ENCODE results near the gene WBP2. TPM values are rescaled to one million over a fixed set of nuclear protein-coding genes. Genes with fewer than 3 reads are reported as not detected.
A peak's percentile ranks its signal among the peaks of the same experiment; 100 is the strongest.

Gene WBP2
- total RNA-seq, 1 donor from 2014 or later, result 43.0 TPM

DNA sequence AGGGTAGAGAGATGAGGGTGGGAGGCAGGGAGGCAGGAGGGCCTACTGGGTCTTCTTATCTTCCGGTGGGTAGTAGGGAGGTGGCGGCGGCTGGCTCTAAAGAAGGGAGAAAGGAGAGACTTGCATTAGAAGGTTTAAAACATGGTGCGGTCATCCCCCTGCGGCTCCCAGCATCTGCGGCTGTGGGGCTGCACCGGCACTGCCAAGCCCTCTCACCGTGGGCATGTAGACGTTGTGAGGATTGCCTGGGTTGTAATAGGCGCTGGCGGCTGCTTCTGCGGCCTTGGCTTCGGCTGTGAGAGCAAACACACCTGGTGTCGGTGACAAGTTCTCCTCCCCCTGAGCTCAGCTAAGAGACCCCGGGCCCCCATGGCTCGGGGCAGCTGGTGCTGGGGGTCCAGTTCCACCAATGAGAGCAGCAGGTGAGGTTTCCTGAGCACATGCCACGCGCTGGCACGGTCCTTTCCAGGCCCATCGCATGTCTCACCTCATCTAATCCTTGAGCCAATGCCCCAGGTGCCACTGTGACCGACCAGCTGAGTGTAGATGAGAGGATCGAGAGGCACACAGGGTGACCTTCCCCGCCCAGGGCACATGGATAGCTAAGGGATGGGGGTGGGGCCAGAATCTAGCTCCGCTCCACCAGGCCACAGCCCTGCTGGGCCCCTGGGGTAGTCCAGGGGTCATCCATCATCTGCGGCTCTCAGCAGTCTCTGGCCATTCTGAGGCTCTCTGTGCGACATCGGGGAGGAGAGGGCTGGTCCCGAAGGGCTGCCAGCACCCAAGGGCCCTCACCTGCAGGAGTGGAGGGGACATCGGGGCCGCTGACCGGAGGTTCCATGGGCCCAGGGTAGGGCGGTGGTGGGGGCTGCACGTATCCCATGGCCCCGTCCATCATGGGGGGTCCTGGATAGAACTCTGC, 8.2 kb downstream of the WBP2 start:
- DNase-seq (ENCODE audit: extremely low spot score, unreplicated experiment), result no peak
- H3K27me3 Mint-ChIP-seq, result no peaks in the 10 kb centered on the region
- TF ChIP-seq, protein P1, sequence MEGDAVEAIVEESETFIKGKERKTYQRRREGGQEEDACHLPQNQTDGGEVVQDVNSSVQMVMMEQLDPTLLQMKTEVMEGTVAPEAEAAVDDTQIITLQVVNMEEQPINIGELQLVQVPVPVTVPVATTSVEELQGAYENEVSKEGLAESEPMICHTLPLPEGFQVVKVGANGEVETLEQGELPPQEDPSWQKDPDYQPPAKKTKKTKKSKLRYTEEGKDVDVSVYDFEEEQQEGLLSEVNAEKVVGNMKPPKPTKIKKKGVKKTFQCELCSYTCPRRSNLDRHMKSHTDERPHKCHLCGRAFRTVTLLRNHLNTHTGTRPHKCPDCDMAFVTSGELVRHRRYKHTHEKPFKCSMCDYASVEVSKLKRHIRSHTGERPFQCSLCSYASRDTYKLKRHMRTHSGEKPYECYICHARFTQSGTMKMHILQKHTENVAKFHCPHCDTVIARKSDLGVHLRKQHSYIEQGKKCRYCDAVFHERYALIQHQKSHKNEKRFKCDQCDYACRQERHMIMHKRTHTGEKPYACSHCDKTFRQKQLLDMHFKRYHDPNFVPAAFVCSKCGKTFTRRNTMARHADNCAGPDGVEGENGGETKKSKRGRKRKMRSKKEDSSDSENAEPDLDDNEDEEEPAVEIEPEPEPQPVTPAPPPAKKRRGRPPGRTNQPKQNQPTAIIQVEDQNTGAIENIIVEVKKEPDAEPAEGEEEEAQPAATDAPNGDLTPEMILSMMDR (conservative IDR thresholded peaks at IDR 0.05), result no peak
- no peak overlapping the region for H3K27ac Mint-ChIP-seq
- H3K9me3 Mint-ChIP-seq, result no peaks in the 10 kb centered on the region
- H3K36me3 Mint-ChIP-seq, result peaks cover 3% of the 10 kb centered on the region
- peaks cover 12% of the 10 kb centered on the region for H3K4me1 Mint-ChIP-seq (ENCODE audit: unreplicated experiment)
- no peak overlapping the region for H3K4me3 Mint-ChIP-seq

- Mint-ChIP-seq H3K4me3 (peak overlapping the region; percentile 59), H3K4me1 (ENCODE audit: unreplicated experiment) (peaks cover 12% of the 10 kb centered on the region)
These were observed 9.0 kb downstream of the WBP2 start for GRCh38 chr17:75845933-75846691.

GRCh38 chr17:75845058-75845711, 9.9 kb downstream of the WBP2 start:
- DNase-seq (ENCODE audit: extremely low spot score, unreplicated experiment), result no peak
- H3K27ac Mint-ChIP-seq, result peak overlapping the region; percentile 93
- H3K36me3 Mint-ChIP-seq, result peaks cover 3% of the 10 kb centered on the region
- H3K4me3 Mint-ChIP-seq, result peak overlapping the region; percentile 25
- H3K4me1 Mint-ChIP-seq (ENCODE audit: unreplicated experiment), result peaks cover 12% of the 10 kb centered on the region
- no peaks in the 10 kb centered on the region for H3K9me3 Mint-ChIP-seq
- no peaks in the 10 kb centered on the region for H3K27me3 Mint-ChIP-seq
- TF ChIP-seq, protein P1 (conservative IDR thresholded peaks at IDR 0.05), result peak; percentile 78

More at GRCh38 chr17:75845933-75846691, 9.0 kb downstream of the WBP2 start:
- Mint-ChIP-seq H3K9me3 (no peaks in the 10 kb centered on the region), H3K27me3 (no peaks in the 10 kb centered on the region), H3K27ac (peak overlapping the region; percentile 93), H3K36me3 (peaks cover 3% of the 10 kb centered on the region)
- TF ChIP-seq, protein P1 (conservative IDR thresholded peaks at IDR 0.05), result no peak
- no peak for DNase-seq (ENCODE audit: extremely low spot score, unreplicated experiment)

DNA sequence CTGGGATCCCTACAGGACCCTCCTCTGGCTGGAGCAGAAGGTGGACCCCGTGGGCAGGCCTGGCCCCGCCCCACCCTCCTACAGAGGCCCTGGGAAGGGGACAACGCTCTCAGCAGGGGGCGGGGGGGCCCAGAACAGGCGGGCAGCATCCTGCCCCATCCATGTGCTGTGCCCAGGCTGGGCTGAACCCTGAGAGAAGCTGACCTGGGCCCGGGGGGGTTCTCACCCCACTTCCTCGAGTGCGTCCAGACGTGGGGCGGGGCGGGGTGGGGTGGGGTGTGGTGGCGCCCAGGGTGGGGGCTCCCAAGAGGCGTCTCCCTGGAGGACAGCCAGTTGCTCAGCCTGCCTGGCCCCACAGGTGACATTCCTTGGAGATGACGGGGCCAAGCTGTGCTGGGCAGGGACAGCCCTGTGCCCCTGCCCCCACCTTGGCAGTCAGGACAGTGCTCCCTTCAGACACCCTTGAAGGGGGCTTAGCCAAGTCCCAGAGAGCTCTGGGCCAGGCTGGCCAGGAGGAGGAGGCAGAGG, 10.5 kb downstream of the WBP2 start:
- no peak for DNase-seq (ENCODE audit: extremely low spot score, unreplicated experiment)
- Mint-ChIP-seq H3K4me3 (peak overlapping the region; percentile 25), H3K9me3 (no peaks in the 10 kb centered on the region), H3K27me3 (no peaks in the 10 kb centered on the region), H3K36me3 (peaks cover 3% of the 10 kb centered on the region), H3K27ac (peak overlapping the region; percentile 93), H3K4me1 (ENCODE audit: unreplicated experiment) (peaks cover 12% of the 10 kb centered on the region)
- TF ChIP-seq, protein P1 (conservative IDR thresholded peaks at IDR 0.05), result no peak

Data from type B pancreatic cell (in vitro differentiated cells).